GM19372 (cell line): ENCODE data around the gene DLL4.
"Not testable (repeated sequence)": the region's sequence is repeated elsewhere in the genome, so short reads cannot be mapped to it uniquely, and the experiment has no call there.

Experiments
- ATAC-seq: cut with Tn5 transposase; IDR thresholded peaks from one replicate; pipeline ENCODE4 v1.9.1; 2021; ENCODE audit warnings: mild to moderate bottlenecking, low read depth, moderate library complexity; ENCODE audit not compliant: unreplicated experiment

DLL4 gene

GRCh38 chr15:40940296-40940801 is 11.2 kb downstream of the DLL4 start:
- ATAC-seq = no peak

- no peak for ATAC-seq
Measured at GRCh38 chr15:40941068-40941527, 12.0 kb downstream of the DLL4 start.

- ATAC-seq = peak; percentile 68
Measured at GRCh38 chr15:40941528-40942336, 12.6 kb downstream of the DLL4 start.

- ATAC-seq = no peak
Measured at GRCh38 chr15:40942337-40942854, 13.3 kb downstream of the DLL4 start.

- no peak for ATAC-seq
Measured at GRCh38 chr15:40942878-40943277, 13.7 kb downstream of the DLL4 start.

GRCh38 chr15:40943764-40944365 is 14.7 kb downstream of the DLL4 start:
- ATAC-seq = no peak

- no peak for ATAC-seq
Measured at GRCh38 chr15:40944510-40945296, 15.6 kb downstream of the DLL4 start.

- no peak for ATAC-seq
Measured at GRCh38 chr15:40948706-40949473, 19.8 kb downstream of the DLL4 start.

GRCh38 chr15:40949756-40950207 is 20.6 kb downstream of the DLL4 start:
- ATAC-seq = no peak

GRCh38 chr15:40951764-40952163 is 22.6 kb downstream of the DLL4 start:
- ATAC-seq = no peak

GRCh38 chr15:40952301-40952900 is 23.3 kb downstream of the DLL4 start:
- no peak for ATAC-seq

GRCh38 chr15:40952901-40953712 is 24.0 kb downstream of the DLL4 start, which contains the start of gene CHAC1:
TSS of gene CHAC1 (plus strand) at chr15:40953471. CDS start at chr15:40953584, 113 bp downstream.
- peak; percentile 89 for ATAC-seq

GRCh38 chr15:40953713-40954074 is 24.6 kb downstream of the DLL4 start:
- ATAC-seq = no peak

GRCh38 chr15:40954158-40954848 is 25.2 kb downstream of the DLL4 start:
- ATAC-seq = not testable (repeated sequence)

GRCh38 chr15:40955141-40955903 is 26.2 kb downstream of the DLL4 start:
- ATAC-seq = no peak

- no peak for ATAC-seq
Measured at GRCh38 chr15:40955930-40956540, 26.9 kb downstream of the DLL4 start.

- ATAC-seq = no peak
Measured at GRCh38 chr15:40956541-40956982, 27.4 kb downstream of the DLL4 start.
